Measurements from ENCODE around the gene MYO1H. TPM values are rescaled to one million over a fixed set of nuclear protein-coding genes. Genes with fewer than 3 reads are reported as not detected.
A peak's percentile ranks its signal among the peaks of the same experiment; 100 is the strongest.
"Not testable (repeated sequence)": the region's sequence is repeated elsewhere in the genome, so short reads cannot be mapped to it uniquely, and the experiment has no call there.

The MYO1H gene
- total RNA-seq, 1 donor from 2014 or later = not detected

DNA sequence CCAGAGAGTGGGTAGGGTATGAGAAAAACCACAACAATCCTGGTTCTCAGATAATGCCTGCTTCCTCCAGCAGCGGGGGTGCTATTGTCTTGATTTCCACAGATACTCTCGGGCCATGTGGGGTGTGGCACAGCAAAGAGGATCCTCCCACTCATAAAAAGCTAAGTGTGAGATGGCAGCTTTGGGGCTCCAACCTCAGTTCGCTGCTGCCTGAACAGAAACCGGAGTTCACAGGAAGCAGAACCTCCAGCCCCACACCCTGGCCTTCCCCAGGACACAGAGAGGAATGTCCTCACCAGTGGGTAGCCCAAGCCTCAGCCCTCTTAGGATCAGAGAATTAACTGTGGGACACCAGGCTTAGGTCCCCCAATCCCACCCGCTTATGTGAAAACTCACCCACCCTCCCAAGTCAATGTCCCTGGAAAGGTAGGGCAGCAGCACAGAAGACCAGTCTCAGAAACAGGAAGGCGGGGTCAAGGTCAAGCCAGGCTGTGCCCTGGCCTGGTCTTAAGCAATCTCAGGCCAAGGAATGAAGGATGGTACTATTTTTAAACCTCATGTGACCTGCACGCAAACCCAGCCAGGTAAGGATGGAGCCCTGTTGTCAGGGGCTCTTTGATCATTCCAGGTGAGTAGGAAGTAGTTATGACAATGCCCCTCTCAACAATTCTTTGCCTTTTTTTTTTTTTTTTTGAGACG lies 120.4 kb downstream of the MYO1H start:
- no peak for DNase-seq (ENCODE audit: low spot score in 2 of 2)
- TF ChIP-seq, protein P1, sequence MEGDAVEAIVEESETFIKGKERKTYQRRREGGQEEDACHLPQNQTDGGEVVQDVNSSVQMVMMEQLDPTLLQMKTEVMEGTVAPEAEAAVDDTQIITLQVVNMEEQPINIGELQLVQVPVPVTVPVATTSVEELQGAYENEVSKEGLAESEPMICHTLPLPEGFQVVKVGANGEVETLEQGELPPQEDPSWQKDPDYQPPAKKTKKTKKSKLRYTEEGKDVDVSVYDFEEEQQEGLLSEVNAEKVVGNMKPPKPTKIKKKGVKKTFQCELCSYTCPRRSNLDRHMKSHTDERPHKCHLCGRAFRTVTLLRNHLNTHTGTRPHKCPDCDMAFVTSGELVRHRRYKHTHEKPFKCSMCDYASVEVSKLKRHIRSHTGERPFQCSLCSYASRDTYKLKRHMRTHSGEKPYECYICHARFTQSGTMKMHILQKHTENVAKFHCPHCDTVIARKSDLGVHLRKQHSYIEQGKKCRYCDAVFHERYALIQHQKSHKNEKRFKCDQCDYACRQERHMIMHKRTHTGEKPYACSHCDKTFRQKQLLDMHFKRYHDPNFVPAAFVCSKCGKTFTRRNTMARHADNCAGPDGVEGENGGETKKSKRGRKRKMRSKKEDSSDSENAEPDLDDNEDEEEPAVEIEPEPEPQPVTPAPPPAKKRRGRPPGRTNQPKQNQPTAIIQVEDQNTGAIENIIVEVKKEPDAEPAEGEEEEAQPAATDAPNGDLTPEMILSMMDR (IDR thresholded peaks at IDR 0.05) = no peak
- H3K4me3 ChIP-seq = no peak overlapping the region
- no peaks in the 10 kb centered on the region for H3K9me3 ChIP-seq
- H3K27me3 ChIP-seq = no peaks in the 10 kb centered on the region
- peaks cover 41 to 75% of the 10 kb centered on the region in 2 donors for H3K4me1 ChIP-seq
- H3K36me3 ChIP-seq = peaks cover 32 to 36% of the 10 kb centered on the region in 2 donors
- intact Hi-C loops (cut with DNase I) = loop anchor here (10.0 kb wide), 3 partner anchors 373 to 1163 kb away; partner anchors contain the start of genes ALKBH2, CMKLR1 and UNG
- peak overlapping the region; percentile 96 to 99 for H3K27ac ChIP-seq

DNA sequence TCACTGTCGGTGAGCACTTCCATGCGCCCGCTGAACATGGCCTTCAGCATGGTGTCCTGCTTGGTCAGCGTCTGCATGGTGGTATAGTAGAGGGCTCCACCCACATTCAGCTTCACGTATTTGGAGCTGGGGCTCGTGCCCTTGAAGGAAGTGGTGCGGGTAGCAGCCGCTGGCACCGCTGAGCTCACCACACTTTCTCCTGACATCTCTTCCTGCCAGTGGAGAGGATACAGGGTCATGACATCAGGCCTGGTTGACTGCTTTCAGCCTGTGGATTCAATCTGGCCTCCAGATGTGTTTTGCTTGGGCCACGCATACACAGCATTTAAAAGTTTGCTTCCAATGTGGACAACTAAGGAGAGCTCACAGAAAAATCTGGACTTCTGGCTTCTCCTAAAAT lies 121.8 kb downstream of the MYO1H start:
- intact Hi-C loops (cut with DNase I) = loop anchor here (10.0 kb wide), 3 partner anchors 375 to 1165 kb away; partner anchors contain the start of genes ALKBH2, CMKLR1 and UNG
- peaks cover 32 to 42% of the 10 kb centered on the region in 2 donors for H3K36me3 ChIP-seq
- H3K4me3 ChIP-seq = no peak overlapping the region
- H3K27ac ChIP-seq = peak overlapping the region; percentile 28 to 96
- no peaks in the 10 kb centered on the region for H3K27me3 ChIP-seq
- TF ChIP-seq, protein P1 (IDR thresholded peaks at IDR 0.05) = no peak
- DNase-seq (ENCODE audit: low spot score in 2 of 2) = no peak
- H3K9me3 ChIP-seq = no peaks in the 10 kb centered on the region
- H3K4me1 ChIP-seq = peaks cover 29 to 71% of the 10 kb centered on the region in 2 donors

DNA sequence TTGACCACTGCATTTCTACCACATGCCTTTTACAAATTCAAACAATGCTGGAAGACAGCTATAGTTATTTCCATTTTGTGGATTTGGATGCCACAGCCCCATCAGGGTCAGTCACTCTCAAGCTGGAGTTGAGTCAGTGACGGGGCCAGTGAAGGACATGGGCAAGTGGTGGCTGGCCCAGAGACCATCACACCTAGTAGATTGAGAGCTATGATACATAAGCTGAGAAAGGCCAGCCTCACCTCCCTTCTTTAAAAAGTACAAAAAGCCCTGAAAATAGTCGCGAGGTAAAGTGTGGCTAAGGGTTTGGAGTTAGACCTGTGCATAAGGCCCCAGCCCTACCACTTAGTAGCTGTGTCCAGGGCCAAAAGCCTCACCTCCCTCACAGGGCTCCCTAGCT lies 125.3 kb downstream of the MYO1H start:
- intact Hi-C loops (cut with DNase I) = loop anchor here (10.0 kb wide), 3 partner anchors 102 to 318 kb away; partner anchors contain the start of genes FAM222A, MMAB and MVK
- DNase-seq (ENCODE audit: low spot score in 2 of 2) = no peak
- H3K27ac ChIP-seq = peak overlapping the region; percentile 51 to 94
- H3K4me1 ChIP-seq = peaks cover 8 to 51% of the 10 kb centered on the region in 2 donors
- H3K27me3 ChIP-seq = no peaks in the 10 kb centered on the region
- TF ChIP-seq, protein P1 (IDR thresholded peaks at IDR 0.05) = no peak
- no peaks in the 10 kb centered on the region for H3K9me3 ChIP-seq
- H3K4me3 ChIP-seq = no peak overlapping the region
- peaks cover 13 to 20% of the 10 kb centered on the region in 2 donors for H3K36me3 ChIP-seq

DNA sequence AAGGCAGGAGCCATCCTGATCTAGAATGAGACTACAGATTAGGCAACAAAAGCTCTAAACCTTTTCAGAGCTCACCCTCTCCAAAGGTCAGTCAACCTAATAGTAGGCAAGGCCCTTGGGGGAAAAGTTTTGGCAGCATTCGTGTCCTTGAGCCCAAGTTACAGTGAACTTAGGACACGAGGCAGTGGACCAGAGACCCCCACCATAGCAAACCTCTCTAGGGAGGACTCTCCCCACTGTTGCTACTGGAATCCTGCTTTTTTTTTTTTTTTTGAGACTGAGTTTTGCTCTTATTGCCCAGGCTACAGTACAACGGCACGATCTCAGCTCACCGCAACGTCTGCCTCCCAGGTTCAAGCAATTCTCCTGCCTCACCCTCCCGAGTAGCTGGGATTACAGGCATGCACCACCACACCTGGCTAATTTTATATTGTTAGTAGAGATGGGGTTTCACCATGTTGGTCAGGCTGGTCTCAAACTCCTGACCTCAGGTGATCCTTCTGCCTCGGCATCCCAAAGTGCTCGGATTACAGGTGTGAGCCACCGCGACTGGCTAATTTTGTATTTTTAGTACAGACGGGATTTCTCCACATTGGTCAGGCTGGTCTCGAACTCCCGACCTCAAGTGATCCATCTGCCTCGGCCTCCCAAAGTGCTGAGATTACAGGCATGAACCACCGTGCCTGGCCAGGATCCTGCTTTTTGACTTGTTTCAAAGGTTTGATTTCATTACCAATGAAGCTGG lies 126.0 kb downstream of the MYO1H start:
- Histone ChIP-seq H3K36me3 (peaks cover 8 to 15% of the 10 kb centered on the region in 2 donors), H3K4me1 (peaks cover 14 to 54% of the 10 kb centered on the region in 2 donors), H3K27ac (peak overlapping the region; percentile 51 to 94)
- H3K9me3 ChIP-seq; H3K27me3 ChIP-seq; DNase-seq (ENCODE audit: low spot score in 2 of 2); H3K4me3 ChIP-seq: not testable (repeated sequence)
- intact Hi-C loops (cut with DNase I) = loop anchor here (10.0 kb wide), 3 partner anchors 101 to 319 kb away; partner anchors contain the start of genes FAM222A, MMAB and MVK

DNA sequence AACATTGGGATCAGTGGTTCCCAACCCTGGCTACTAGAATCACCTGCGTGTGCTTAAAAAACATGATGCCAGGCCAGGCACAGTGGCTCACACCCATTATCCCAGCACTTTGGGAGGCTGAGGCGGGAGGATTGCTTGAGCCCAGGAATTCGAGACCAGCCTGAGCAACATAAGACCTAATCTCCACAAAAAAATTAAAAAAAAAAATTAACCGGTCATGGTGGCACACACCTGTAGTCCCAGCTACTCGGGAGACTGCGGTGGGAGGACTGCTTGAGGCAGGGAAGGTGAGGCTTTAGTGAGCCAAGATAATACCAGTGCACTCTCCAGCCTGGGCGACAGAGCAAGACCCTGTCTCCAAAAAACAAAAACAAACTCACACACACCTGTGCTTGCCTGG lies 127.4 kb downstream of the MYO1H start:
- no peaks in the 10 kb centered on the region for H3K27me3 ChIP-seq
- H3K36me3 ChIP-seq = peaks cover 0 to 6% of the 10 kb centered on the region in 2 donors
- peak overlapping the region in 1 of 2 donors; percentile 96 for H3K4me3 ChIP-seq
- no peak for DNase-seq (ENCODE audit: low spot score in 2 of 2)
- intact Hi-C loops (cut with DNase I) = loop anchor here (10.0 kb wide), 3 partner anchors 100 to 320 kb away; partner anchors contain the start of genes FAM222A, MMAB and MVK
- TF ChIP-seq, protein P1 (IDR thresholded peaks at IDR 0.05) = no peak
- peaks cover 14 to 54% of the 10 kb centered on the region in 2 donors for H3K4me1 ChIP-seq
- no peaks in the 10 kb centered on the region for H3K9me3 ChIP-seq
- H3K27ac ChIP-seq = peak overlapping the region; percentile 94 to 97

Measured in ascending aorta (tissue), 2 donors.